Hippocampal formation (tissue), 2 donors: ENCODE measurements around the gene PLEKHA1.

ENCODE experiments used
- DNase-seq, 2 donors: peaks; one replicate each; lab custom pipeline; 2025; lab: John Stamatoyannopoulos, UW

PLEKHA1 gene

GRCh38 chr10:122376364-122376961 is 2.0 kb downstream of the PLEKHA1 start:
- no peak for DNase-seq

- DNase-seq: peak in 1 of 2 donors; percentile 24
Observed at GRCh38 chr10:122379041-122379440, 4.5 kb downstream of the PLEKHA1 start.

GRCh38 chr10:122379537-122379936 is 5.0 kb downstream of the PLEKHA1 start:
- no peak for DNase-seq

- DNase-seq: no peak
Observed at GRCh38 chr10:122380703-122381102, 6.2 kb downstream of the PLEKHA1 start.

GRCh38 chr10:122381680-122382079 is 7.2 kb downstream of the PLEKHA1 start:
- no peak for DNase-seq

- DNase-seq: no peak
Observed at GRCh38 chr10:122386514-122386913, 12.0 kb downstream of the PLEKHA1 start.

- DNase-seq: no peak
Observed at GRCh38 chr10:122387572-122387971, 13.1 kb downstream of the PLEKHA1 start.

GRCh38 chr10:122388287-122388997 is 13.9 kb downstream of the PLEKHA1 start:
- no peak for DNase-seq

GRCh38 chr10:122390271-122390670 is 15.8 kb downstream of the PLEKHA1 start:
- no peak for DNase-seq

GRCh38 chr10:122390679-122391078 is 16.2 kb downstream of the PLEKHA1 start:
- DNase-seq: no peak

- DNase-seq: no peak
Observed at GRCh38 chr10:122391875-122392274, 17.4 kb downstream of the PLEKHA1 start.

GRCh38 chr10:122392835-122393234 is 18.3 kb downstream of the PLEKHA1 start:
- no peak for DNase-seq

GRCh38 chr10:122393288-122393687 is 18.8 kb downstream of the PLEKHA1 start:
- DNase-seq: no peak

GRCh38 chr10:122402548-122403131 is 28.1 kb downstream of the PLEKHA1 start:
- DNase-seq: no peak

GRCh38 chr10:122404576-122404975 is 30.1 kb downstream of the PLEKHA1 start:
- no peak for DNase-seq

- DNase-seq: peak in 1 of 2 donors; percentile 67
Observed at GRCh38 chr10:122407375-122408125, 33.0 kb downstream of the PLEKHA1 start.

GRCh38 chr10:122413327-122413726 is 38.8 kb downstream of the PLEKHA1 start:
- no peak for DNase-seq

GRCh38 chr10:122417667-122418066 is 43.2 kb downstream of the PLEKHA1 start:
- DNase-seq: no peak

GRCh38 chr10:122419016-122419415 is 44.5 kb downstream of the PLEKHA1 start:
- DNase-seq: no peak

- no peak for DNase-seq
Observed at GRCh38 chr10:122419876-122420623, 45.5 kb downstream of the PLEKHA1 start.

GRCh38 chr10:122420624-122421007 is 46.1 kb downstream of the PLEKHA1 start:
- no peak for DNase-seq
